HG03354 (cell line): ENCODE measurements around the gene TPX2.
"Not testable (repeated sequence)": the region's sequence is repeated elsewhere in the genome, so short reads cannot be mapped to it uniquely, and the experiment has no call there.

Source experiments
- ATAC-seq: cut with Tn5 transposase; IDR thresholded peaks from one replicate; pipeline ENCODE4 v1.9.1; 2021; ENCODE audit warnings: mild to moderate bottlenecking; ENCODE audit not compliant: unreplicated experiment, poor library complexity, severe bottlenecking

Gene TPX2

GRCh38 chr20:31718952-31719643, 20.0 kb upstream of the TPX2 start:
- ATAC-seq = no peak

GRCh38 chr20:31719644-31720485, 19.2 kb upstream of the TPX2 start:
- ATAC-seq = no peak

GRCh38 chr20:31720486-31721407, 18.3 kb upstream of the TPX2 start:
- no peak for ATAC-seq

GRCh38 chr20:31721408-31722256, 17.5 kb upstream of the TPX2 start:
- ATAC-seq = no peak

GRCh38 chr20:31722257-31723068, 16.6 kb upstream of the TPX2 start, which contains the start of gene BCL2L1:
Gene BCL2L1 (minus strand): TSS chr20:31722868. CDS start chr20:31722218, 650 bp downstream.
- ATAC-seq = peak; percentile 40

GRCh38 chr20:31723069-31723318, 16.1 kb upstream of the TPX2 start:
- ATAC-seq = no peak

GRCh38 chr20:31723319-31724078, 15.6 kb upstream of the TPX2 start:
- ATAC-seq = peak; percentile 84

GRCh38 chr20:31731321-31731717, 7.8 kb upstream of the TPX2 start:
- no peak for ATAC-seq

- ATAC-seq = peak; percentile 11
These were observed 474 bp downstream of the TPX2 start for GRCh38 chr20:31739550-31739977.

- no peak for ATAC-seq
These were observed 1.1 kb downstream of the TPX2 start for GRCh38 chr20:31740208-31740607.

- no peak for ATAC-seq
These were observed 1.7 kb downstream of the TPX2 start for GRCh38 chr20:31740656-31741323.

GRCh38 chr20:31746068-31746878, 7.2 kb downstream of the TPX2 start:
- no peak for ATAC-seq

- not testable (repeated sequence) for ATAC-seq
These were observed 7.9 kb downstream of the TPX2 start for GRCh38 chr20:31747028-31747427.

GRCh38 chr20:31747640-31748039, 8.6 kb downstream of the TPX2 start:
- no peak for ATAC-seq

GRCh38 chr20:31749223-31749622, 10.1 kb downstream of the TPX2 start:
- no peak for ATAC-seq

GRCh38 chr20:31751126-31751525, 12.0 kb downstream of the TPX2 start:
- no peak for ATAC-seq

- ATAC-seq = no peak
These were observed 18.2 kb downstream of the TPX2 start for GRCh38 chr20:31757254-31757653.
